HG03521 (cell line): ENCODE results near the gene AMZ1.
A peak's percentile ranks its signal among the peaks of the same experiment; 100 is the strongest.

Source experiments
- ATAC-seq: cut with Tn5 transposase; IDR thresholded peaks from one replicate; pipeline ENCODE4 v1.9.1; 2021; ENCODE audit warnings: mild to moderate bottlenecking, moderate library complexity; ENCODE audit not compliant: unreplicated experiment

Gene AMZ1, protein sequence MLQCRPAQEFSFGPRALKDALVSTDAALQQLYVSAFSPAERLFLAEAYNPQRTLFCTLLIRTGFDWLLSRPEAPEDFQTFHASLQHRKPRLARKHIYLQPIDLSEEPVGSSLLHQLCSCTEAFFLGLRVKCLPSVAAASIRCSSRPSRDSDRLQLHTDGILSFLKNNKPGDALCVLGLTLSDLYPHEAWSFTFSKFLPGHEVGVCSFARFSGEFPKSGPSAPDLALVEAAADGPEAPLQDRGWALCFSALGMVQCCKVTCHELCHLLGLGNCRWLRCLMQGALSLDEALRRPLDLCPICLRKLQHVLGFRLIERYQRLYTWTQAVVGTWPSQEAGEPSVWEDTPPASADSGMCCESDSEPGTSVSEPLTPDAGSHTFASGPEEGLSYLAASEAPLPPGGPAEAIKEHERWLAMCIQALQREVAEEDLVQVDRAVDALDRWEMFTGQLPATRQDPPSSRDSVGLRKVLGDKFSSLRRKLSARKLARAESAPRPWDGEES

DNA sequence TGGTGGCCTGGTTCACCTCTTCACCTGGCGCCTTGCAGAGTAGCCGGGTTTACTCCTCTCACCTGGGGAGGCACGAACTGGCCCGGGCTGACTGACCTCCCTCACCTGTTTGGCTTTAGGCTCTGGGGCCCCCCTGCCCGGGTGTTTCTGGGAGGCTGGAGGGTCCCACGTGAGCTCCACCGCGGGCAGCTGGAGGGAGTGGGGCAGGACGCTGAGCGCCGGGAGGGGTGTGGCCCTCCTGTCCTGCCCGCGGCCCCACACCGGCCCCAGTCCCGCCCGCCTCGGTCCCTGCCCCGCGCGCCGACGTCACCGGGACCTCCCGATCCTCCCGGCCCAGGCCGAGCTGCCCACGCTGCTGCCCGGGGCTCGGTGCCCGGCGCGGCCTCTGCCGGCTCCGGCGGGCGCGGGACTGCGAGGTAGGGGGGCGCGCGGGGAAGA is at the start of gene AMZ1:
TSS of gene AMZ1 (plus strand) at position 322 of the 438 bp plus-strand sequence. CDS start 12,250 bp downstream, outside the sequence.
- ATAC-seq: peak; percentile 6

DNA sequence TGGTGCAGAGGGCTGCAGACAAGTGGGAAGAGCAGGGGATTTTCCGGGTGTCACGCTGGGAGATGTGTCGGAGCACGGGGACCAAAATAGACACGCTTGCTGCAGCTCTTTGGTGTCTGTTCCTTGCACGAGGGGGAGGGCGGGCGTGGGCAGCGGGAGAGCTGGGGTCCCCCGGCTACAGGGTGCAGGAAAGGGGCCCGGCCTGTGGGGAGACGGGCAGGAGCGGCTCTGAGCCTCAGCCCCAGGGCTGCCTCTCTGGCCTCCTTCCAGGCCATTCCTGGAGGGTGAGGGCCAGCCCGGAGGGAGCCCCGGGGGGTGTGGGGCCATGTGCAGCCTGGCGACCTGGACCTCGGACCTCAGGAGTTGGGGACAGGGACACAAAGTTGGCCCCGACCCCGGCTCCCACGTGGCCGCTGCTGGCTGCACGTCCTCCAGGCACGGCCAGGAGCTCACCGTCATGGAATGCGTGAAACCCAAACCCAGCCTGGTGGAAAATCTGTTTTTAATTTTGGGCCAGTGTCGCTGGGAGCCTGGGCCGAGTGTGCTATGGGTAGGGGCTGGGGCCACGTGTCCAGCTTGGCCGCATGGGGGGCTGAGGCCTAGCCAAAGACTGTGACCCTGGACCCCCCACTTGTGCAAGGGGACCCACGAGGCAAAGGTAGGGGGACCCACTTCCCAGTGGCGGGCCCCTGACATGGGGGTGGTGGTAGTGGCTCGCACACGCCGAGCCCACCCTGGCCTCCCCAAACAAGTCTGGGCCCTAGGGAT is 49.6 kb upstream of the AMZ1 start:
- no peak for ATAC-seq

DNA sequence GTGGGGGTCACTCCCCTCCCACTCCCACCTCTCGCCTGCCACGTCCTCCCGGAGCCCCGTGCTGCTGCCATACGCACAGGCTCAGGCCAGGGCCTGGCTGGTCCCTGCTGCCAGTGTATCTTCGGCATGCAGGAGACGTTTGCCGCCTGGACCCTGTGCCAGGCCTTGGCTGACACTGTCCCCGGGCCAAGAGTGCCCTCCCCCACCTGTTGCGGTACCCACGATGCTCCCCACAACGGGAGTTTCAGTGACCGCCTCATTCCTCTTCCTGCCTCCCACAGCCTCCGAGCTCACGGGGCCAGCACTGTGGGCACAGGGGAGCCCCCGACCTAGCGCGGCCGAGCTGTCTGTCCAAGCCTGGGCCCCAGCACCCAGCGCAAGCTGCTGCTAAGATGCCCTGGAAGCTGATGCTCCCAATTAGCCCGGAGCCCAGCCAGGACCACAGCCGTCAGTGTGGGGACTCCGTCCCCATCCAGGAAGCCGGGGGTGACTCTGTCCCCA is 48.8 kb upstream of the AMZ1 start:
- ATAC-seq: no peak

DNA sequence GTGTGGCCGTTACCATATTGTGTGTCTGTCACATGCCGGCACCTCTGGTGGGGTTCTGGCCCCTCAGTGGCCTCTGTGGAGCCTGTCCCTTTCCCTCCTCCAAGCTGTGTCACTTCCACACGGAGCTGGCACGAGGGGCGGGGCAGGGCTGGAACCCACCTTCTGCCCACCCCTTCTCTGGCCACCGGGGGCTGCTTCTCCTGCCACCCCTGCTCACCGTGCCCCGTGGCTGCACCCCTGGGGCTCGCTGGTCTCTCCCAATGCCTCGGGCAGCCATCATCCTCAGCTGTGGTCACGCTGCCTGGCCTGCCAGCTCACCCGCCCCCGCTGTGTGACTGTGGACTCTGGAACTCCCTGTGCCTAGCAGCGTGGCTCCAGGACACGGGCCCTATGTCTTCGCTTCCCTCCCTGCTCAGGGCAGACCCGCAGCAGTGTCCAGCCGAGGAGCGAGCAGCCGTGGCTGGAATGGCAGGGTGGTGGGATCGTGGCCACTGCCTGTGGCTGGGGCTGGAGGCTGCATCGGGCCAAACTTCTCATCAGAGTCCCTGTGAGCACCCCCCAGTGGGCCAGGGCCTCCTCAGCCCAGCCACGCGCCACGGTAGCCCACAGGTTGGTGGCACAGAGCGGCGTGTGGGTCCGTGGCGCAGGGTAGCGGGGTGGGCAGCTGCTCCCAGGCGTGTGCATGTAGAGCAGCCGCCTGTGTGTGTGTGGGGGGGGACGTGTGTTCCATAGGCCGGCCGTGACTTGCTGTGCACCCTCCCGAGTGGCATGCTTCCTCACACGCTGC is 48.1 kb upstream of the AMZ1 start:
- ATAC-seq: no peak

DNA sequence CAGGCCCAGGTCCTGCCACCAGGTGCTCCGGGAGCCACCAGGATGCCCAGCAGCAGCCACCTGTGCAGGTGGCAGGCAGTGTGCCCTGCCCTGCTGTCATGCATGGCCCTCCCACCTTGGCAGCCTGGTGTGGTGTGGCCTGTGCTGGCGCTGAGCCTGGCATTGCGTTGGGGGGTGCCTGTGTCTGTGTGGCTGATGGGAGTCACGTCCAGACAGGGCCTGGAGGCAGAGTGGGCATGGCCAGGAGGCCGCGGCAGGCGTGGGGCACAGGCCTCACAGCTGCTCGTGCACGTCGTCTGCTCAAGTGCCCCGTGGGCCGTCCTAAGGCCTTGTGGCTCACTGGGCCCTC is 47.5 kb upstream of the AMZ1 start:
- ATAC-seq: no peak

DNA sequence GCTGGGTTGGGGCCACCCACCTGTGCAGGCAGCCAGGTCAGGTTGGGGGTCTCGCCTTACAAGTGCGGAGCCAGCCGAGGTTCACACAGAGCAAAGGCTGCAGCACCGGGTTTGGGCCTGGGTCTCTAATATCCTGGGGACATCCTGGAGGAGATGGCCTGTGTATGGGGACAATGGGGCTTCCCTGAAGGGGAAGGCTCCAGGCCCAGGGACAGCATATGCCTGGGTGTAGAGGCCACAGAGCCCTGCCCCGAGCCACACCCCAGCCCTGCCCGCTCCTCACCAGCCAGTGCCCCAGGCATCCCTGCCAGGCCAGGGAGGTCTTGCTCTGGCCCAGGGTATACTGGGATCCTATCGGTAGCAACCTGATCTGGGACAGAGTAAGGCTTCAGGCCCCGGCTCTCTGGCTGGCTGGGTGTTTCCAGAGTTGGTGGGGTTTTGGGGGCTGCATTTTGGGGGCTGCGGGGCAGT is 47.1 kb upstream of the AMZ1 start:
- no peak for ATAC-seq

DNA sequence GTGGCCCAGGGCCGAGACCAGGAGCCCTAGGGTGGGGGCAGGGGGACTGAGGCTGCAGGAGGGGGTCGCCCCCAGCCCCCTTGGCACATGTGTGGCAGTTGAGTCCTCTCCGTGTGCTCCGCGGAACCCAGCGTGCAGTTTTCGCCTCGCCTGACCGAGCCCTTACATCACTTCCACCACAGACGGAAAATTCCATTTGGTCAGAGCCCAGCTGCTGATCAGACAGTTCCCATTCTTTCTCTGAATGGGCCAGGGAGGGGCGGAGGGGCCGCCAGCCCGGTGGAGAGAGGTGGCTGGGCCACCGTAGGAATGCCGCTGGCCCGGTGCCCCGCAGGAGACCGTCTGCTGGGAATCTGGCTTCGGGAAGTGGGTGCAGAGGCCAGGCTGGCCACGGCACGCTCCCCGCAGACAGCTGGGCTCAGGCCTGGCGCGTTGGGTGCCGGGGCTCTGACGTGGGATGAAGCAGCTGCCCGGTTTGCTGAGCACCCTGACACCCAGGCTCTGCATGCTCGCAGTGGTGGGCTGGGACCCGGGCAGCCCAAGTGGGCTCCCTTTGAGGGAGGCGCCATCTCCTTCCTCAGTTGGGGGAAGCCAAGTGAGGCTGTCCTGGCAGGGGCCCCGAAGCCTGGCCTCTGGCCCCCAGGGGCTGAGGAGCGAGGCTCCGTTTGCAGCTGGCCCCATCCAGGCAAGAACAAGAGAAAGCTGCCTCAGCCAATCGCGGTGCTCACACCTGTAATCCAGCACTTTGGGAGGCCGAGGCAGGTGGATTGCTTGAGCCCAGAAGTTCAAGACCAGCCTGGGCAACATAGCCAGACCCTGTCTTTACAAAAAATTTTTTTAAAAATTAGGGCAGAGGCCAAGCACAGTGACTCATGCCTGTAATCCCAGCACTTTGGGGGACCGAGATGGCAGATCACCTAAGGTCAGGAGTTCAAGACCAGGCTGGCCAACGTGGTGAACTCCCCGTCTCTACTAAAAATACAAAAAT is 46.3 kb upstream of the AMZ1 start:
- no peak for ATAC-seq

DNA sequence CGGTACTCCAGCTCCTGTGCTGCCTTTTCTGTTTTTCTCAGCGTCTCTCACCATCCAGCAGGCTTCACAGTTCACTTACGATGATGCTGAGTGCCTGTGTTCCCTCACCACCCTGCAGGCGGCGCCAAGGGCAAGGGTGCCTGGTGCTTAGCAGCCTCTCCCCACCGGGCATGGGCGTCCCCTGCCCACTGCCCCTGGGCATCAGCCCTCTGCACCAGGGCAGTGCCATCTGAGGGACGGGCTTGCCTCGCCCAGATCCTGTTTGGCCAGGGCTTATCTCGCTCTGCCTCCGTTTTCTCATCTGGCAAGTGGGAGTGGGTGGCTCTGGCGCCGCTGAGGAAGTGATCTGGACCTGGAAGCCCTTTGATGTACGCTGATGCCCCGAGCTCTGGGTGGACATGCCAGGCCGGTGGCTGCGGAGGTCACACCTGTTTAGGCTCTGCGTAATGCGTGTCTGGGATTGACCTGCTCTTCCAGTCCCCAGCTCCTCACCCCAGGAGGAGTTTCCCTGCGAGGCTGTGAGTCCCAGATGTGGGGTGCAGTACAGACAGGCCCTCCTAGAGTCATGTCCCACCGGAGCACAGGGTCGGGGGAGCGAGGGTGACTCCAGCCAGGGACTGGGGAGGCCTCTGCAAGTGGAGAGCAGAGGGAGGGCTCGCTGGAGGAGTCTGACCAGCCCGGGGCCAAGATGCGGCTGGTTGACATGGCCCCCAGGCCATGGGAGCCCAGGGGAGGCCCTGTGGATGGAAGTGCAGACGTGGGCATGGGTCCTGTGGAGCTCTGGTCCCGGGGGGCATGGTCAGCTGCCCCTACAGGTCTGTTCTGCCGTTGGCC is 44.4 kb upstream of the AMZ1 start:
- no peak for ATAC-seq

DNA sequence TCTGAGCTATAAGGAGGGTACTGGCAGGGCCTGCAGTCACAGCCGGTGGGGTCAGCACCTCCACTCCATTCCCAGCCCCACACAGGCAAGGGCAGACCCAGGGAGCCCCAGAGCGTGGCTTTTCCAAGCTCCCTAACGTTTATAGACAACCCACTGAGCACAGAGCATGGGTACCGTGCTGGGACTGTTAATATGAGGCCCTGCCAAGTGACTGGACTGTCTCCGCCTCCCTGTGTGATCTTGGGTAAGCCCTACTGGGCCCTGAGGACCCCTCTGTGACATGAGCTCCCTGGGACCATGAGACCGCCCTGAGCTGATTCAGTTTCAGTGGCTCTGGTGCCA is 43.8 kb upstream of the AMZ1 start:
- ATAC-seq: no peak

DNA sequence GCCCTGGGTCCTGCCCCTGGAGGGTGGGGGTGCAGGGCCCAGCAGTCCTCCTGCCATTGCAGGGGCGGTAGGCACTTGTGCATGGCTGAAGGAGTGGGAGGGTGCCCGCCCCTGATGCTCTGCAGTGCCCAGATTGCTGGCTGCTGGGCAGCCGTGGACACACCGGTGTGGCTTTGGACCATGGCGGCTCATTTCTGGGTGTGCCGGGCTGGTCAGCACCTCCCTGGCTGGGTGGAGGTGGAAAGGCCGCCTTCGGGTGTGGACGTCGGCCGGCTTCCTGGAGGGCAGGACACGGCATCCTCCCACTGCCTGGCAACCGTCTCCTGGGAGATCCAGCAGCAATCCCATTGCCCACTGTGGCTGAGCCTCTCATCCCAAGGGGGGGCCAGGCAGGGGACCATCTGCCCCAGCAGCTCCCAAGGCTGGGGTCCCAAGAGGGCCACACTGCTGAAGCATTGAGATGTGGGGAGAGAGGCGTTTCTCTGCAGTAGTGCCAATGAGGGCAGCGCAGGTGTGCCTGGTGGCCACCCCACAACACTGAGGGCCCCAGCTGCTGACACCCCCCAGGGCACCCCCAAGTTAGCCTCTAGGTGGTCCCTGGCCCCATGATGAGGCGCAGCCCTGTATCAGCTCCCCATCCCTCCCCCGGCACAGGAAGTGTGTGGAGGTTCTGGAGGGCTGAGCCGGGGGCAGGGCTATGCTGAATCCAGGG is 43.3 kb upstream of the AMZ1 start:
- ATAC-seq: peak; percentile 28

DNA sequence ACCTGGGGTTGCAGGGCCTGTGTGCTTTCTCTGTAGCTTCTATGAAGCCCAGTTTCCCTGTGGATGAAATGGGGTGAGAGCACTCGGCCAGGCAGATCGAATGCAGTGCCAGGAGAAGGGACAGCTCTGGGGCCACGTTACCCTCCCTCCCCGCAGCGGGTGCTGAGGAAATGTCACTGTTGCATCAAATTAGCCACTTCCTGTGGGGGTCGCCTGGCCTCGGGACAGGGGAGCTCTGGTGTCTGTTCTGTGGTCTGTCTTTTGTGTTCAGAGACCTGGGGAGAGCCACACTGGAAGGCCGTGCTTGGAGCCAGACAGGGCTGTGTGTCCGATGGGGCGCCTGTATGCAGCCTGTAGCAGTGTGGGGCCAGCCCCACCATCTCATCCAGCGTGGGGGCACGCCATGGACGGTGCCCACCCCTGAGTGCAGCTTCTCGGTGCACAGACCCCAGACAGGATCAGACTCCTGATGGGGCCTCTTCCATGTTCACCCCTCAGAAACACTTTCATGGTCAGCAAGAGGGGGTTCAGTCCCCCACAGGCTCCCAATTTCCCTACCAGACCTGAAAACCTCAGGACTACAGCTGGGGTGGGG is 42.6 kb upstream of the AMZ1 start:
- ATAC-seq: peak; percentile 43

DNA sequence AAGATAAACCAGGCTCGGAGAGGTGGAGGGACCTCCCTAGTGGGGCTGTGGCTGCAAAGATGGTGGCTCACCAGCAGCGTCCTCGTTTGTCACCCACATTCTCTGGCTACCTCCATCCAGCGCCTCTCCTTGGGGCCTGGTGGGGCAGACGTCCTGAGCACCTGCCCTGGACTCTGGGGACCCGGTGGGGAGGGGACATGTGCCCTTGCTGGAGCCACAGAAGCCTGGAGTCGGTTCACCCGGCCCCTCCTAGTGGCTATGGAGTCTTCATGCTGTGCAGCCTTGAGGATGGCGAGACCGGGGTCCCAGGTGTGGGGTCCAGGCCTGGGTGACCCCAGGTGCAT is 41.7 kb upstream of the AMZ1 start:
- ATAC-seq: no peak

DNA sequence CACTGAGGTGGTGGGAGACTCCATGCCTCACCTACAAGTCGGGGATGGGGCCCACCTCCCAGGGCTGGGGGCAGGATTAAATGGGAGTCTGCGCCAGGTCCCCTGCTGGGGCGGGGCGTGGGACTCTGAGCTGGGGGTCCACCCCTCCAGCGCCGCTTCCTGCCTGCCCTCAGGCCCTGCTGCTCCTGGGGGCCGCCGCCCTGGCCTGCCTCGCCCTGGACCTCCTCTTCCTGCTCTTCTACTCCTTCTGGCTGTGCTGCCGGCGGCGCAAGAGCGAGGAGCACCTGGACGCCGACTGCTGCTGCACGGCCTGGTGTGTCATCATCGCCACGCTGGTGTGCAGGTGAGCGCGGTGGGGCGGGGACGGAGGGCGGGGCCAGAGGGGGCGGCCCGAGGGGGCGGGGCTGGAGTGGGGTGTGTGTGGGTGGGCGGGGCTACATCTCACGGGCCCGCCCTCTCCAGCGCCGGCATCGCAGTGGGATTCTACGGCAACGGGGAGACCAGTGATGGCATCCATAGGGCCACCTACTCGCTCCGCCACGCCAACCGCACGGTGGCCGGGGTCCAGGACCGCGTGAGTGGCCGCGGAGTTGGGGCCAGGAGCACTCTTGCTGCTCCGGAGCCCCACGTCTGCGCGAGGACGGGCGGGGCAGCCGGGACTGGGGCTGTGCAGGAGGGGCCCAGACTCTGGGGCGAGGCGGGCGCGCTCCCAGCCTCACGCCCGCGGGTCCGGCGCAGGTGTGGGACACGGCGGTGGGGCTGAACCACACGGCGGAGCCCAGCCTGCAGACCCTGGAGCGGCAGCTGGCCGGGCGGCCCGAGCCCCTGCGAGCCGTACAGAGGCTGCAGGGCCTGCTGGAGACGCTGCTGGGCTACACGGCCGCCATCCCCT is 41.1 kb upstream of the AMZ1 start:
- no peak for ATAC-seq

DNA sequence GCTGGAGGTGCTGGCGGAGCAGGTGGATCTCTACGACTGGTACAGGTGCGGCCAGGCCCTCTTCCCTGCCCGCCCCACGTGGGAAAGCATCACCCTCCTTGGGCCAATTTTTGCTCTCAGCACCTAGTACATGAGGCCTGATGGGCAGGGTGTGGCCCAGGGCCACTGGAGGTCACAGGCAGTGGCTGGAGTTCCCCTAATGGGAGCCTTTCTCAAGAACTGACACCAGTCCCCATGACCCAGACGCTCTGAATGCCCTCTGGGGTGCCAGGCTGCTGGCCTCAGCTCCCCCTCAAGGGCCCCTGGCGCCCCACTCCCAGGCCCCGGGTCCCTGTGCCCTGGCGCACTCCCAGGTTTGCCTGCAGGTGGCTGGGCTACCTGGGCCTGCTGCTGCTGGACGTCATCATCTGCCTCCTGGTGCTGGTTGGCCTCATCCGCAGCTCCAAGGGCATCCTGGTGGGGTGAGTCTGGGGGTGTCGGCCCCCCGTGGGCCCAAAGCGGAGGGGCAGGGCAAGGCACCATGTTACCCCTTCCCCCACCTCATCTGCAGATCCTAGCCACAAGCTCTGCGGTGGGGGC is 40.3 kb upstream of the AMZ1 start:
- no peak for ATAC-seq

DNA sequence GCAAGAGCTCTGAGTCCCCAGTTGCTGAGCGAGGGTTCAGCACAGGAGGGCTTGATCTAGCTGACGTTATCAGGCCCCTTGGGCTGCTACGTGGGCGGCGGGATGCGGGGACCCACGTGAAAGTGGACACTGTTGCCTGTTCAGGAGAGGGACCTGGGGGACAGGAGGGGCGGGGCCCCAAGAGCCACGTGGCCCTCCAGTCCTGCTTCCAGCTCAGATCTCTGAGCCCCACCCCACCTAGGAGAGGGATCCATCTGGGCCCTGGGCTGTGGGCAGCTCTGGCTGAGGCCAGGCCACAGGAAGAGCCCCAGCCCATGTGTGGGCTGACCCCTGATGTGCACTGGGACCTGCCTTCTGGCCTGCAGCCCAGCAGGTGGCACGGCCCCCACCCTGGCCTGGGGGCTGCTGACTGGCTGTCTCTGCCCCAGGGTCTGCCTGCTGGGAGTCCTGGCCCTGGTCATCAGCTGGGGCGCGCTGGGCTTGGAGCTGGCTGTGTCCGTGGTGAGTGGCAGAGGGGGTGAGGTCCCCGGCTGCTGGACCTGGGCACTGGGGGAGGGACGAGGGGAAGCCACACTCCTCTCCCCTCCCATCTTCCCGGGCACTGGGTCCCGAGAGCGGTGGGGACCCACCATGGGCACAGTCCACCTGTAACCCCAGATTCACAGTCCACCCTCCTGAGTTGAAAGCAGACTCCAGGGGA is 38.7 kb upstream of the AMZ1 start:
- no peak for ATAC-seq

DNA sequence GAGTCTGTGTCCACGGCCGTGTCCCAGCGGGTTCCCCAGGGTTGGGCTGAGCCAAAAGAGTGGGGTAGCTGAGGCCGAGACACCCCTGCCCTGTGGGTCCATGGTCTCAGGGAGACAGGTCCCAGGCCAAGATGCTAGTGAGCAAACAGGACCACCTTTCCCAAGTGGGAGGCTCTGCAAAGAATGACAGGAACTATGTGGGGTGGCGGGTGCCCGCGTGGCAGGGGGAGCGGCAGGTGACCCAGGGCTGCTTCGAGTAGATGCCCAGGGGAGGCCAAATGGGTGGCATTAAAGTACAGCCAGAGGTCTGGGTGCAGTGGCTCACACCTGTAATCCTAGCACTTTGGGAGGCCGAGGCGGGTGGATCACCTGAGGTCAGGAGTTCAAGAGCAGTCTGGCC is 38.0 kb upstream of the AMZ1 start:
- ATAC-seq: no peak
